Upper lobe of left lung (tissue), 4 donors: Measurements from ENCODE around the gene ITLN1.

Experiments used
- EP300 ChIP-seq, 4 donors: sonication (generic); formaldehyde crosslinking; IDR thresholded peaks; one replicate each; pipeline ENCODE4 v1.5.1; 2017; ENCODE audit warnings: antibody characterized with exemption in 4 of 4, control low read depth in 2 of 4
- POLR2A ChIP-seq, 4 donors: fragments of 450-650 bp; IDR thresholded peaks; one replicate each; pipeline ENCODE4 v1.5.1; 2016 to 2017; ENCODE audit warnings: antibody characterized with exemption in 4 of 4, mild to moderate bottlenecking in 2 of 4
- POLR2AphosphoS5 ChIP-seq, 2 donors: sonication (generic); formaldehyde crosslinking; IDR thresholded peaks; one replicate each; pipeline ENCODE4 v1.5.1; 2017; ENCODE audit warnings: antibody characterized with exemption in 2 of 2
- TF ChIP-seq, protein P1 (sequence below), 6 experiments: fragments of 450-650 bp in 4 of 6; fragments of 200-600 bp in 2 of 6; sonication (generic) in 2 of 6; IDR thresholded peaks; one replicate each; pipeline ENCODE4 v1.5.1; 2016 to 2019; ENCODE audit warnings: antibody characterized with exemption in 6 of 6

DNA sequence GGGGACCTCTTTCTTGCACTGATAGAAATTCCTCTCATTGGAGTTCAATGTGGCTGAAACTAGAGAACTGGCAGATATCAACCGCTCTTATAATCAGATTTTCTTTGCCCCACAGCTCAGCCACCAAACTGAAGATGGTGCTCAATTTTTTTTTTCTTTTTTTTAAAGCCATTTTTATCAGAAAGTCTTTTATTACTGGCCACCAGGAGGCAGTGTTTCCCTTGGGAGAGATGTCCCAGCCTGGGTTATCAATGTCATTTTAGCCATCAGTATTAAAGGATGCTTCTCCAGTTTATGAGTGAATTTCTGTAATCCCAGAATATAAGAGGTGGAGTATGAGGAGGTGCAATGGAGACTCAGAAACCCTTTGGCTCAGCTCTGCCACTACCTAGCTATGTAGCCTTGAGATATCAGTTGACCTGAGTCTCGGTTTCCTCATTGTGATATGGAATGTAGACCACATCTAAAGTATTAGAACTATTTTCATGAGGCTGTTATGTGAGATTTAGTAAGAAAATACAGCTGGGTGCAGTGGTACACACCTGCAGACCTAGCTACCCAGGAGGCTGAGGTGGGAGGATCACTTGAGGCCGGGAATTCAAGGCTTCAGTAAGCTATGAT, 49.9 kb downstream of the ITLN1 start:
- TF ChIP-seq POLR2A (IDR thresholded peaks at IDR 0.05) = no peak
- TF ChIP-seq, protein P1, sequence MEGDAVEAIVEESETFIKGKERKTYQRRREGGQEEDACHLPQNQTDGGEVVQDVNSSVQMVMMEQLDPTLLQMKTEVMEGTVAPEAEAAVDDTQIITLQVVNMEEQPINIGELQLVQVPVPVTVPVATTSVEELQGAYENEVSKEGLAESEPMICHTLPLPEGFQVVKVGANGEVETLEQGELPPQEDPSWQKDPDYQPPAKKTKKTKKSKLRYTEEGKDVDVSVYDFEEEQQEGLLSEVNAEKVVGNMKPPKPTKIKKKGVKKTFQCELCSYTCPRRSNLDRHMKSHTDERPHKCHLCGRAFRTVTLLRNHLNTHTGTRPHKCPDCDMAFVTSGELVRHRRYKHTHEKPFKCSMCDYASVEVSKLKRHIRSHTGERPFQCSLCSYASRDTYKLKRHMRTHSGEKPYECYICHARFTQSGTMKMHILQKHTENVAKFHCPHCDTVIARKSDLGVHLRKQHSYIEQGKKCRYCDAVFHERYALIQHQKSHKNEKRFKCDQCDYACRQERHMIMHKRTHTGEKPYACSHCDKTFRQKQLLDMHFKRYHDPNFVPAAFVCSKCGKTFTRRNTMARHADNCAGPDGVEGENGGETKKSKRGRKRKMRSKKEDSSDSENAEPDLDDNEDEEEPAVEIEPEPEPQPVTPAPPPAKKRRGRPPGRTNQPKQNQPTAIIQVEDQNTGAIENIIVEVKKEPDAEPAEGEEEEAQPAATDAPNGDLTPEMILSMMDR (IDR thresholded peaks at IDR 0.05) = peak; percentile 36 to 67 (median 57)
- no peak for TF ChIP-seq EP300 (IDR thresholded peaks at IDR 0.05)
- TF ChIP-seq POLR2AphosphoS5 (IDR thresholded peaks at IDR 0.05) = no peak
